T follicular helper cell (primary cell): ENCODE measurements around the gene NECTIN4.

ENCODE experiments used
- DNase-seq: peaks from one replicate; pipeline ENCODE4 v3.0.0-alpha.2; 2020; ENCODE audit warnings: low read depth

Gene NECTIN4

GRCh38 chr1:161111527-161111926 is 22.2 kb upstream of the NECTIN4 start:
- no peak for DNase-seq

DNA sequence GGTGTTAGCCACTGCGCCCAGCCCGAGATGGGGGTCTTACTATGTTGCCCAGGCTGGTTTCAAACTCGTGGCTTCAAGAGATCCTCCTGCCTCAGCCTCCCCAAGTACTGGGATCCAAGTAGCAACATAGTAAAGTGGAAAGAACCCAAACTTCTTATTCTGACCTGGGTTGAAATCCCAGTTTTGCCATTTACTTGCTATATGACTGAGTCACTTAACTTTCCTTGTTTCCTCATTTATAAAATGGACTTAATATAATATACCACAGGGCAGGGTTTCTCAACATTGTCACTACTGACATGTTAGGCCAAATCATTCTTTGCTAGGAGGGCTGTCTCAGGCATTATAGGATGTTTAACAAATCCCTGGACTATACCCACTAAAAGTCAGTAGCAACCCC is 21.8 kb upstream of the NECTIN4 start:
- no peak for DNase-seq

DNA sequence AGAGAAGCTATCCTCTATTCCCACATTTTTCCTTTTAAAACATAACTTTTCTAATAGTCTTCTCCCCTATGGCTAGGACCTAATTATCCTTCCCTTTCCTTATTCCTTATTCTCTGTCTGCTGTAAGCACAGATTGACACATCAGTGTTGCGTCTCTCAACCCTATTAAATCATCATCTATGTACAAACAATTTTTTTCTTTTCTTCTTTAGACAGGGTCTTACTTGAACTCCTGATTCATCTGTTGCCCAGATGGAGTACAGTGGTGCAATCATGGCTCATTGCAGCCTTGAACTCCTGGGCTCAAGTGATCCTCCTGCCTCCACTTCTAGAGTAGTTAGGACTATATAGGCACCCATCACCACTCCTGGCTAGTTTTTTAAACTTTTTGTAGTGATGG is 17.1 kb upstream of the NECTIN4 start:
- DNase-seq: no peak

DNA sequence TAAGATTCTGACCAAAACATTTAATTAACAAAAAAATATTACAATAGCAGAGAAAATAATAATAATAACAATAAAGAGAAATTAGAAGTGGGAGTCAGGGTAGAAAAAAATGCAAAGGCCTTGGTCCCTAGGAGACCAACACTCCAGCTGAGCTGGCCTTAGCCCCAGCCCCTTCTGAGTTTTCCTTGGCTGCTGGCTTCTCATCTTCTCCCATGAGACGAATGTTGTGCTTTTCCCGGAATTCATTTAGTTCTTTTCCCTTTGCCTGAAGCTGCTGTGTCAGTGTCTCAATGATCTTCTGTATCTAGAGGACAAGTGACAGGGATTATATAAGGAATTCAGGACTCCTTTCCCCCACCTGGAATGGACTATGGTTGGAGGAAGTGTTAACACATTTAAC is 11.2 kb upstream of the NECTIN4 start:
- no peak for DNase-seq

- no peak for DNase-seq
These were observed 9.9 kb upstream of the NECTIN4 start for GRCh38 chr1:161099090-161099802.

- DNase-seq: peak; percentile 37
These were observed 9.1 kb upstream of the NECTIN4 start, which contains the start of gene KLHDC9 for GRCh38 chr1:161098210-161099068. Gene KLHDC9, plus strand, starts transcription at chr1:161098361. Its CDS starts 175 bp downstream, at chr1:161098536.

DNA sequence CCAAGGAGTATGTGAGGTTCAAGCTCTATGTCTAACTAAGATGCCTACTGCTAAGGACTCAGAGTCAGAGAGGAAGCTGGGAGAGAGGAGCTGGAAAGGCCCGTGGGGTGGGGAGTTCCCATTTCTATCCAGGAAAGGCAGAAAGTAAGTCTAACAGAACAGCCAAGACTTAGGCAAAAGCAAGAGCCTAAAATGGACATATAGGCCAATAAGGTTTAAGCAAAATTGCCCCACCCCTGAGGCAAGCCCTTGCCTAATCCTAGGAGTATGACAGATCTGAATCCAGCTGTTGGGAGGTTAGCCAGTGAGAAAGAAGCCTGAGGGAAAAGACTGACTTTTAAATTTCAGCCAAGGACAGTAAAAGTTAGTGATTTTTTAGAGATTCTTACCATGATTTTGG is 7.2 kb upstream of the NECTIN4 start:
- no peak for DNase-seq

- DNase-seq: no peak
These were observed 6.7 kb upstream of the NECTIN4 start for GRCh38 chr1:161096015-161096414.

- no peak for DNase-seq
These were observed 5.9 kb upstream of the NECTIN4 start for GRCh38 chr1:161095230-161095629.

DNA sequence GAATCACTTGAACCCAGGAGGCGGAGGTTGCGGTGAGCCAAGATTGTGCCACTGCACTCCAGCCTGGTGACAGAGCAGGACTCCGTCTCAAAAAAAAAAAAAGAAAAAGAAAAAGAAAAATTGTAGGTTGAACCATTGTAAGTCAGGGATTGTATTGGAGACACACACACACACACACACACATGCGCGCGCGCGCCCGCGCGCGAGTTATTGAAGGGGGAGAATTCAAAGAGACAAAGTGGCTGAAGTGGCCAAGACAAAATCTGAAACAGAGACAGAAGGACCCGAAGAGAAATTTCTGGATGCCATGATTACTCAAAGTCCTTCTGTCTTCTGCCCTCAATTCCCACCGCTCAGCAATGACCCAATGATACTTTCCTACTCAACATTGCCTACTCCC is 5.1 kb upstream of the NECTIN4 start:
- no peak for DNase-seq

DNA sequence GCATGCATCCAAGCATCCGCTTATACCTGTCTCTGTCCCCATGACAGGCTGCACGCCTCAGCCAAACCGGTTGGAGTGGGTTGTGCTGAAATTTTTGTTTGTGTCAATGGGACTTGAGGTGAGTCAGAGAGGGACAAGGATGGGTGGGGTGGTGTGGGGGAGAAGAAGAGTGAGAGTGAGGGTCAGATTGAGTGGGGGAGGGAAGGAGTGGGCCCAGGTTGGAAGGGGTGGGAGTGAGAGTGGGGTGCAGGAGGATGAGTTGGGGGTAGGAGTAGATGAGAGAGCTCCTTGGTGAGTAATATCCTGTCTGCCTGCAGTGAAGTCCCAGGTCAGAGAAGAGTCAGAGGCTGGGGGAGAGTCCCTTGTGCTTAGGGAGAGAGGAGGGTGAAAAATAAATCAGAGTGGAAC is 3.3 kb upstream of the NECTIN4 start:
- DNase-seq: no peak

DNA sequence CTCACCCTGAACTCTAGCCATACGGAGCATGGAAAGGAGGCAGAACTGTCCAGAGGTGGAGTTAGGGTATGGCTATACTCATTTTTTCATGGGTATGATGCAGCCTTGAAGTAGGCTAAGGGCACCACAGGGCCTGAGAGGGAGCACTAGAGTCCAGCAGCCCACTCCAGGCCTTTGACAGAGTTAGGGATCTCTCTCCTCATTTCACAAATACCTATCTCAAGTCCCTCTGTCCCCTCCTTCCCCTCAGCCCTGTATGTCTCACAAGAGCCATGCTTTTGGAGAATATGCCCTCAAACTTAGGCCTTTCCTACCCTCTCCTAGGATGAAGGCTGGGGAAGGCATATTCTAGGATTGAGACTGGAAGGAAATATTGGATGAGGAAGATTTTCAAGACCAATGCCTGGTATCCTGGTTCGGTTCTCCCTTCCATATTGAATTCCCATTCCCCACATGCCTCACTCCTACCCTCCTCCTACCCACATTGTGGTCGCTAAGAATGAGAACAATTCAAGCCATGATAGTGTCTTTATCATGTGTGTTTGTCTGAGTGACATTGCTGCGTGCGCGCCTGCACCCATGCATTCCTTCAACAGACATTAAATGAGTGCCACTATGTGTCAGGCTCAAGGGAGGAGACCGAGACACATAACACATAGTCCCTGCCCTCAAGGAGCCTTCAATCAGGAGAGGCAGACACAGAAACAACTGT is 2.6 kb upstream of the NECTIN4 start:
- DNase-seq: no peak

DNA sequence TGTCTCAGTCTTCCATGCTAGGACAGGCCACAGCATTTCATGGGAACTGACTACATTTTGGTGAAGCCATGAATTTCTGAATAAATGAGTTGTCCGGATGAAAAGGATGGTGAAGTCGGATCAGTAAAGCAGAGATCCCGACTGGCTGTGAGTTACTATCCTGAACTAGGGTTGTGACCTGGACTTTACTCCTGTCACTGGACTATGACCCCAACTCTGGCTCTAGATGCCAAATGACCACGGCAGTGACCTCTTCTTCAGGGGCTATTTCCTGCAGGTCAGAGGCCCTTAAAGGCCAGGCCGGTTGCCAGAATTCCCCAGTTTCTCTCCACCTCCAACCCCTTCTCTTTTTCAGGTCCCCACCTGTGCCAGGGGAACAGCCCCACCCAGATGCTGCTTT is 1.7 kb upstream of the NECTIN4 start:
- DNase-seq: no peak

DNA sequence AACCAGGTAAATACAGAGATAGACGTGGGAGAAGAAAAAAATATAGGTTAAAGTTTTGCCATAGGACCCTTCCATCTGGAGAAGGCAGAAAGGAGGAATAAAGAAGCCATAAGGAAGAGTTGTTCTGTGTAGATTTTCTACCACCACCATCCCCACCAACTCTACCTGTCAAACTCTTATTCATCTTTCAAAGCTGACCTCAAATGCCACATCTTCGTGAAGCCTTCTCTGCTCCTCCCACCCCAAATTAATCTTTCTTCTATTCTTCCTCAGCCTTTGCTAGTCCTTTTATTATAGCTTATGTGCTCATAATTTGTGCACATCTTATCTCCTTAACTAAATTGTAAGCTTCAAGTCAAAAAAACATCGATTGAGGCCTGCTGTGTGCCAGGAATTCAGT is 1.3 kb upstream of the NECTIN4 start:
- DNase-seq: no peak

- DNase-seq: no peak
These were observed 580 bp upstream of the NECTIN4 start for GRCh38 chr1:161089938-161090337.

GRCh38 chr1:161088587-161089110 is 709 bp downstream of the NECTIN4 start:
- no peak for DNase-seq

GRCh38 chr1:161086457-161086856 is 2.9 kb downstream of the NECTIN4 start:
- no peak for DNase-seq

GRCh38 chr1:161085165-161085564 is 4.2 kb downstream of the NECTIN4 start:
- no peak for DNase-seq

DNA sequence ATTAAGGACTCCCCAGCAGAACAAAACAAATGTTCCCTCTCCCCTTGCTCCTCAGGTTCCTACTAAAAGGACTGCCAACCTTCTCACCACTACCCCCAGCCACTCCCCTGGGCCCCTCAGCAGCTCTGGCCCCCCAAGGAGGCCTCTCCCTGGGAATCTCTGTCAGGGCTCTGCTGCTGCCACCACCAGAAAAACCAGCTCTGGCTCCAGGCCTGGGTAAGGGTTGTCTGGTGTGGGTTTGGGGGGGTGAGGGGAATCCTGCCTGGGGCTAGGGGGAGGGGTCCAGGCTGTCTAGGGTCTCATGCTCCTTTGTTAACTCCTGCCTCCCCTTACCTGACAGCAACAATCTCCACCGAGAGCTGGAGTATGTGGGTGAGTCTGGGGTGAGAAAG is 4.8 kb downstream of the NECTIN4 start:
- no peak for DNase-seq

DNA sequence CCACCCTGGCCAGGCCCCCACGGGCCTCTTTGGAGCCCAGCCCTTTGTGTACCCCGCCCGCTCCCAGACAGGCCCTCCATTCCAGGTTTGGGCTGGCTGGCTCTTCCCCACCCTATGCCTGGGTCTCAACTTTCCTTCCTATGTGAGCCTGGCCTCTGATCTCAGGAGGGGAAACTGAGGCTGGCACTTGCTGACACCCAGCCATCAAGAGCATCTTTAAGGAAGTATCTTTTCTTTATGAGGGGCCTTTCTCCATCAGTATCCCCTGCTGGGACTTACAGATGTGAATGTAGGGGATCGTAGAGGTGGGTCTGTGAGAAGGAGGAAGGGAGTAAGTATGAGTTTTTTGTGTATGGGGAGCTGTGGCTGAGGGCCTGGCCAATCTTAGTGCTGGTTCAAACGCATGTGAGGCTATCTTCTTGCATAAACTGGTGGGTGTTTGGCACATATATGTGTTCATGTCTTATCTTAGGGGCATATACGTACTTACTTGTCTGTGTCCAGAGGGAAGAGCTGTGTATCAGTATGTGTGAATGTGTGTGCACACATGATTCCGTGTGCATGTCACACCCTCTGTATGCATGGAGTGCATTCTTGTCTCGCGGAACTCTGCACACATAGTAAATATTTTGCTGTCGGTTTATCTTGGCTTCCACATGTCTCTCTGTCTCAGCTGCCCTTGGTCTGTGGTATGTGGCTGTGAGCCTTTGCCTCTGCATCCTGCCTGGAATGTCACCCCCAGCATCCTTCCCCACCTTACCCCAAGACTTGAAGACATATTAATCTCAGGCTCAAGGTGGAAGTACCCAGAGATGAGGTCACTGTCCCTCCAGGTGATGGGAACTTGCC is 5.4 kb downstream of the NECTIN4 start:
- no peak for DNase-seq

DNA sequence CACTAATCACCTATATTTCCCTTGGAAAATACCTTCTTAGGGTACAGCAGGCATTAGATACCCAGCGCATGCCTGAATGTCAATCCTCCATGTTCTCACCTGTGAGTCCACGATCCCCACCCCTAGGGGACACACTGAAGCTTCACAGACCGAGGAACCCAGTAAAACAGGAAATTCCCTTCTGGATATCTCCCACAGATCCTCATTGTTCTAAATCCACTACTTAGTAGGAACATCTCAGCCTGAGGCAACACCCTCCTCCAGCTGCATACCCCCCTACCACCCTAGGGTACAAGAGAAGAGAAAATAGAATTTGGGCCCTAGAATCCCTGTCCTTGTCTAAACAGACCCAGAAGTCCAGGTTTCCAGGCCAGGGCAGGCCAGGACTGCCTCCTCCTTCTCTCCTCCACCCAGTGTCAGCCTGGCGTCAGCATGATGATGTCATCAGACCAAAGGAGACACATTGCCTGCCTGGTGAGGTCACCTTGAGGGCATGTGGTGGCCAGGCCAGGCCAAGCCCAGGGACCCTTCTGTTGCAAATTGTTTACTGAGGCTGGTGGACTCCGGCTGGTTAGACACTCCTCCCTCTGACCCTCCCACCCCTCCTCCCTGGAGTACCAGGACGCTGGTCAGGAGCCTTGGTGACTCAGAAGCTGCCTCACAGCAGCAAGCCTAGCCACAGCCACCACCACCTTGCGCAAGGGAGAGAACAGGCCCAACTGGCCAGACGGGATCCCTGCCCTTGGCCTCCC is 6.2 kb downstream of the NECTIN4 start:
- no peak for DNase-seq
